Astrocyte of the cerebellum (primary cell): Measurements from ENCODE around the gene XYLB.

Experiments used
- DNase-seq: peaks from one replicate; pipeline ENCODE4 v3.0.0-alpha.2; 2011; ENCODE audit warnings: low read depth
- H3K4me3 ChIP-seq: 2 replicates; pipeline ENCODE4 v1.5.1; 2011; ENCODE audit warnings: mild to moderate bottlenecking, low read depth, low read length, moderate library complexity
- CTCF ChIP-seq: IDR thresholded peaks from 2 replicates; pipeline ENCODE4 v1.5.1; 2012; ENCODE audit warnings: low read length, low read depth, moderate library complexity, mild to moderate bottlenecking; ENCODE audit errors: missing control alignments
- in situ Hi-C: cut with HindIII; loops from 2 replicates; pipeline ENCODE4 v1.10.0; 2017; ENCODE audit warnings: low sequenced_read_pairs

The XYLB gene

GRCh38 chr3:38323060-38323459 is 23.5 kb upstream of the XYLB start:
- TF ChIP-seq CTCF = no peak
- DNase-seq = no peak
- in situ Hi-C loops = no loop called here
- no peak overlapping the region for H3K4me3 ChIP-seq

- no peak overlapping the region for H3K4me3 ChIP-seq
- no peak for TF ChIP-seq CTCF
- in situ Hi-C loops = no loop called here
- no peak for DNase-seq
These were observed 21.3 kb upstream of the XYLB start for GRCh38 chr3:38325256-38325655.

- DNase-seq = no peak
- no peak for TF ChIP-seq CTCF
- in situ Hi-C loops = no loop called here
- no peak overlapping the region for H3K4me3 ChIP-seq
These were observed 19.1 kb upstream of the XYLB start for GRCh38 chr3:38327335-38328009.

GRCh38 chr3:38331257-38332022 is 15.1 kb upstream of the XYLB start:
- TF ChIP-seq CTCF = no peak
- no peak for DNase-seq
- in situ Hi-C loops = no loop called here
- no peak overlapping the region for H3K4me3 ChIP-seq

GRCh38 chr3:38332201-38332600 is 14.4 kb upstream of the XYLB start:
- no peak for TF ChIP-seq CTCF
- H3K4me3 ChIP-seq = no peak overlapping the region
- DNase-seq = no peak
- in situ Hi-C loops = no loop called here

GRCh38 chr3:38334142-38335055 is 12.2 kb upstream of the XYLB start:
- H3K4me3 ChIP-seq = no peak overlapping the region
- in situ Hi-C loops = no loop called here
- TF ChIP-seq CTCF = no peak
- peak; percentile 87 for DNase-seq
